Calu3 (cell line): ENCODE measurements around the gene DRC3. TPM values are rescaled to one million over a fixed set of nuclear protein-coding genes. Genes with fewer than 3 reads are reported as not detected.

Source experiments
- BruUV-seq: library from RNA; stranded (reverse); fragments of 400-500 nt; replicated peaks from 2 replicates; lab custom pipeline; 2021; lab: Mats Ljungman, UMichigan
- CTCF ChIA-PET: fragments of 300-600 bp; sonication (Branson Sonifier 250); formaldehyde crosslinking; loops from one replicate; lab custom pipeline; 2022; ENCODE audit warnings: antibody characterized with exemption; lab: Charles Lee
- DNase-seq: peaks from one replicate; pipeline ENCODE4 v3.0.0; 2022
- H3K27ac Mint-ChIP-seq: one replicate; pipeline ENCODE4 v1.8.0; 2022; ENCODE audit warnings: mixed read lengths; ENCODE audit not compliant: unreplicated experiment
- H3K27me3 Mint-ChIP-seq: one replicate; pipeline ENCODE4 v1.8.0; 2022; ENCODE audit warnings: mixed read lengths; ENCODE audit not compliant: unreplicated experiment
- H3K36me3 Mint-ChIP-seq: one replicate; pipeline ENCODE4 v1.8.0; 2022; ENCODE audit warnings: mild to moderate bottlenecking, moderate library complexity, mixed read lengths; ENCODE audit not compliant: insufficient read depth, unreplicated experiment
- H3K4me1 Mint-ChIP-seq: one replicate; pipeline ENCODE4 v1.8.0; 2022; ENCODE audit warnings: mild to moderate bottlenecking, low read depth, mixed read lengths; ENCODE audit not compliant: unreplicated experiment
- H3K4me3 Mint-ChIP-seq: one replicate; pipeline ENCODE4 v1.8.0; 2022; ENCODE audit warnings: mild to moderate bottlenecking, low read depth, moderate library complexity, mixed read lengths; ENCODE audit not compliant: unreplicated experiment
- H3K9me3 Mint-ChIP-seq: one replicate; pipeline ENCODE4 v1.8.0; 2022; ENCODE audit warnings: low read depth, mixed read lengths; ENCODE audit not compliant: unreplicated experiment
- CTCF ChIP-seq: fragments of 200-600 bp; IDR thresholded peaks from one replicate; pipeline ENCODE4 v1.8.0; 2022; ENCODE audit warnings: antibody characterized with exemption; ENCODE audit not compliant: unreplicated experiment
- intact Hi-C: fragments of 100-400 bp; cut with micrococcal nuclease; formaldehyde crosslinking; loops from one replicate; pipeline ENCODE4 v1.10.0; 2022; ENCODE audit not compliant: unreplicated experiment
- total RNA-seq: library from RNA; stranded (reverse); gene quantifications from 2 replicates; pipeline ENCODE4 v1.2.3, GENCODE V29; 2022

DRC3 gene
- total RNA-seq, 1 experiment from 2014 or later: 2.8 TPM

GRCh38 chr17:18016426-18016825 lies 43.8 kb downstream of the DRC3 start:
- no peaks in the 10 kb centered on the region for H3K9me3 Mint-ChIP-seq
- no peak for DNase-seq
- no peak for TF ChIP-seq CTCF
- no TSS peak for BruUV-seq
- H3K4me1 Mint-ChIP-seq: no peaks in the 10 kb centered on the region
- intact Hi-C loops: no loop called here
- no peak overlapping the region for H3K4me3 Mint-ChIP-seq
- no peaks in the 10 kb centered on the region for H3K36me3 Mint-ChIP-seq
- no peaks in the 10 kb centered on the region for H3K27me3 Mint-ChIP-seq
- H3K27ac Mint-ChIP-seq: no peak overlapping the region
- CTCF ChIA-PET: no interaction called here

GRCh38 chr17:18017958-18018357 lies 45.3 kb downstream of the DRC3 start:
- no peaks in the 10 kb centered on the region for H3K36me3 Mint-ChIP-seq
- H3K4me3 Mint-ChIP-seq: no peak overlapping the region
- no peak for DNase-seq
- intact Hi-C loops: no loop called here
- H3K9me3 Mint-ChIP-seq: no peaks in the 10 kb centered on the region
- TF ChIP-seq CTCF: no peak
- BruUV-seq: no TSS peak
- H3K27me3 Mint-ChIP-seq: no peaks in the 10 kb centered on the region
- CTCF ChIA-PET: no interaction called here
- H3K27ac Mint-ChIP-seq: no peak overlapping the region
- no peaks in the 10 kb centered on the region for H3K4me1 Mint-ChIP-seq

GRCh38 chr17:18018411-18018921 lies 45.8 kb downstream of the DRC3 start:
- intact Hi-C loops: no loop called here
- CTCF ChIA-PET: no interaction called here
- Mint-ChIP-seq H3K27me3 (no peaks in the 10 kb centered on the region), H3K4me3 (no peak overlapping the region), H3K36me3 (no peaks in the 10 kb centered on the region), H3K9me3 (no peaks in the 10 kb centered on the region), H3K4me1 (no peaks in the 10 kb centered on the region), H3K27ac (no peak overlapping the region)
- no peak for TF ChIP-seq CTCF
- no TSS peak for BruUV-seq
- no peak for DNase-seq

- BruUV-seq: no TSS peak
- no peaks in the 10 kb centered on the region for H3K36me3 Mint-ChIP-seq
- CTCF ChIA-PET: no interaction called here
- no peaks in the 10 kb centered on the region for H3K4me1 Mint-ChIP-seq
- no peak for DNase-seq
- no peak for TF ChIP-seq CTCF
- no peaks in the 10 kb centered on the region for H3K27me3 Mint-ChIP-seq
- intact Hi-C loops: no loop called here
- no peak overlapping the region for H3K27ac Mint-ChIP-seq
- H3K4me3 Mint-ChIP-seq: no peak overlapping the region
- no peaks in the 10 kb centered on the region for H3K9me3 Mint-ChIP-seq
These were observed 47.1 kb downstream of the DRC3 start for GRCh38 chr17:18019838-18020154.
